ENCODE results near the gene ABI1. TPM values are rescaled to one million over a fixed set of nuclear protein-coding genes. Genes with fewer than 3 reads are reported as not detected.
A peak's percentile ranks its signal among the peaks of the same experiment; 100 is the strongest.
"Not testable (repeated sequence)": the region's sequence is repeated elsewhere in the genome, so short reads cannot be mapped to it uniquely, and the experiment has no call there.

Gene ABI1
- 29.2 TPM for total RNA-seq
- long read RNA-seq, partial matches to known transcripts = 4 of 25 reads
- long read RNA-seq, other reads (novel, unspliced or antisense) = 7 of 25 reads

GRCh38 chr10:26860443-26861204 is at the start of gene ABI1:
TSS of gene ABI1 (minus strand) at chr10:26860958. CDS start at chr10:26860863, 95 bp downstream.
- H3K9me3 ChIP-seq (replicated peaks) = no peaks in the 10 kb centered on the region
- H3K4me1 ChIP-seq = peaks cover 53% of the 10 kb centered on the region
- DNase-seq = peak; percentile 97
- peaks cover 13% of the 10 kb centered on the region for H3K27me3 ChIP-seq (ENCODE audit: low read depth)
- peak within 1 kb of the TSS; percentile 97 for H3K27ac ChIP-seq (replicated peaks)
- peak within 1 kb of the TSS; percentile 98 for H3K4me3 ChIP-seq
- H3K36me3 ChIP-seq = no peaks in the 10 kb centered on the region
- no peak for TF ChIP-seq CTCF (IDR thresholded peaks at IDR 0.05; ENCODE audit: borderline replicate concordance)
- intact Hi-C loops (cut with micrococcal nuclease) = no loop called here

- intact Hi-C loops (cut with micrococcal nuclease) = no loop called here
- Histone ChIP-seq H3K9me3 (replicated peaks) (no peaks in the 10 kb centered on the region), H3K36me3 (no peaks in the 10 kb centered on the region), H3K4me3 (no peak overlapping the region), H3K27me3 (ENCODE audit: low read depth) (no peaks in the 10 kb centered on the region), H3K4me1 (no peaks in the 10 kb centered on the region), H3K27ac (replicated peaks) (no peak overlapping the region)
- DNase-seq = no peak
- no peak for TF ChIP-seq CTCF (IDR thresholded peaks at IDR 0.05; ENCODE audit: borderline replicate concordance)
These were observed 49.0 kb upstream of the ABI1 start for GRCh38 chr10:26909753-26910152.

- H3K36me3 ChIP-seq; DNase-seq; H3K4me3 ChIP-seq; H3K4me1 ChIP-seq; H3K9me3 ChIP-seq (replicated peaks); intact Hi-C loops (cut with micrococcal nuclease); H3K27ac ChIP-seq (replicated peaks); H3K27me3 ChIP-seq (ENCODE audit: low read depth): not testable (repeated sequence)
These were observed 44.6 kb upstream of the ABI1 start for GRCh38 chr10:26905253-26905781.

- no peak for TF ChIP-seq CTCF (IDR thresholded peaks at IDR 0.05; ENCODE audit: borderline replicate concordance)
- no peak for DNase-seq
- no peaks in the 10 kb centered on the region for H3K4me1 ChIP-seq
- H3K4me3 ChIP-seq = no peak overlapping the region
- no peaks in the 10 kb centered on the region for H3K36me3 ChIP-seq
- intact Hi-C loops (cut with micrococcal nuclease) = no loop called here
- H3K27me3 ChIP-seq (ENCODE audit: low read depth) = no peaks in the 10 kb centered on the region
- no peak overlapping the region for H3K27ac ChIP-seq (replicated peaks)
- H3K9me3 ChIP-seq (replicated peaks) = no peaks in the 10 kb centered on the region
These were observed 42.9 kb upstream of the ABI1 start for GRCh38 chr10:26903431-26904217.

GRCh38 chr10:26892306-26892923 is 31.7 kb upstream of the ABI1 start:
- intact Hi-C loops (cut with micrococcal nuclease); DNase-seq; H3K36me3 ChIP-seq; H3K4me3 ChIP-seq; H3K27ac ChIP-seq (replicated peaks); H3K4me1 ChIP-seq: not testable (repeated sequence)
- Histone ChIP-seq H3K9me3 (replicated peaks) (peaks cover 13% of the 10 kb centered on the region), H3K27me3 (ENCODE audit: low read depth) (peaks cover 25% of the 10 kb centered on the region)

GRCh38 chr10:26890956-26891355 is 30.2 kb upstream of the ABI1 start:
- H3K36me3 ChIP-seq = no peaks in the 10 kb centered on the region
- H3K9me3 ChIP-seq (replicated peaks) = peaks cover 13% of the 10 kb centered on the region
- DNase-seq = no peak
- no peaks in the 10 kb centered on the region for H3K4me1 ChIP-seq
- H3K27ac ChIP-seq (replicated peaks) = no peak overlapping the region
- H3K4me3 ChIP-seq = no peak overlapping the region
- intact Hi-C loops (cut with micrococcal nuclease) = no loop called here
- H3K27me3 ChIP-seq (ENCODE audit: low read depth) = peaks cover 21% of the 10 kb centered on the region
- peak; percentile 41 for TF ChIP-seq CTCF (IDR thresholded peaks at IDR 0.05; ENCODE audit: borderline replicate concordance)

All from left ventricle myocardium inferior (tissue), 1 donor.